Activated naive CD4-positive, alpha-beta T cell treated with anti-CD3 and anti-CD28 coated beads for 36 hours (primary cell): Measurements from ENCODE around the gene EXOC6. TPM values are rescaled to one million over a fixed set of nuclear protein-coding genes. Genes with fewer than 3 reads are reported as not detected.

ENCODE experiments used
- CTCF ChIA-PET: fragments of 350-600 bp; sonication (Branson Sonifier 250); formaldehyde crosslinking; loops from one replicate; lab custom pipeline; 2021; ENCODE audit warnings: antibody characterized with exemption; lab: Charles Lee
- DNase-seq: peaks from one replicate; pipeline ENCODE4 v3.0.0-alpha.2; 2020
- H3K27ac Mint-ChIP-seq: one replicate; pipeline ENCODE4 v1.8.0; 2021; ENCODE audit warnings: mild to moderate bottlenecking, mixed read lengths
- H3K27me3 Mint-ChIP-seq: one replicate; pipeline ENCODE4 v1.8.0; 2021; ENCODE audit warnings: low read depth, mixed read lengths
- H3K36me3 Mint-ChIP-seq: one replicate; pipeline ENCODE4 v1.8.0; 2021; ENCODE audit warnings: low read depth, mixed read lengths
- H3K4me1 Mint-ChIP-seq: one replicate; pipeline ENCODE4 v1.8.0; 2021; ENCODE audit warnings: low read depth, mixed read lengths
- H3K4me3 Mint-ChIP-seq: one replicate; pipeline ENCODE4 v1.8.0; 2021; ENCODE audit warnings: mild to moderate bottlenecking, moderate library complexity, mixed read lengths
- H3K9me3 Mint-ChIP-seq: one replicate; pipeline ENCODE4 v1.8.0; 2021; ENCODE audit warnings: mixed read lengths
- intact Hi-C: fragments of 100-400 bp; cut with micrococcal nuclease; formaldehyde crosslinking; loops from one replicate; pipeline ENCODE4 v1.15.1; 2023
- total RNA-seq, 2 experiments: library from RNA; stranded (reverse); gene quantifications; one replicate each; pipeline ENCODE4 v1.2.3, GENCODE V29; 2021

Gene EXOC6
- total RNA-seq, 2 experiments from 2014 or later, result 7.6 to 9.3 TPM

DNA sequence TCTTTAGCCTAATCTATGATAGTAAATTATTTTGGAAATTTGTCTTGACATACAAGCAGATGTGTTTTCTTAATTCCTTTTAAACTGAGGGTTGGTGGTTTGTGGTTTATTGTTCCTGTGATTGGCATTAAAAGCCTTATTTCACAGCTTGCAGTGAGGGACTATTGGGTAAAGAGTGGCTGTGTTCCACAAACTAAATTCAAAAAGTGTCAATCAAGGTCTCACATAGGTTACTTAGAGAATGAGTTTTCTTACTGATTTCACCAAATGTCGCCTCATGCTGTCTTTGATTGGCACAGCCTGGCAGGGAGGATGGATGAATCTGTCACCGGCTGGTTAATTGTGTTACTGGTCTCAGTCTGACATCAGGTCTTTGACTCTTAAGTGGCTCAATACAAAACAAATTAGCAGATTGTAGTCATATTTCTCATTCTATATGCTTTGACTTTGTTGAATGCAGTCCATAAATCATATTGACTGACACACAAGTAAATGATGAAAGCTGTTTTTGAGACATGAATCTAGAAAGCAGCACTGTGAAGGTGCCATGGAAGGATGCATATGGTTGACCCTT, 145.5 kb downstream of the EXOC6 start:
- Mint-ChIP-seq H3K4me3 (no peak overlapping the region), H3K36me3 (no peaks in the 10 kb centered on the region), H3K27me3 (no peaks in the 10 kb centered on the region), H3K27ac (no peak overlapping the region), H3K4me1 (peaks cover 35% of the 10 kb centered on the region), H3K9me3 (no peaks in the 10 kb centered on the region)
- CTCF ChIA-PET, result no interaction called here
- intact Hi-C loops, result loop anchor here (5.0 to 10.0 kb wide), 2 partner anchors 501 to 899 kb away; partner anchors contain the start of genes CEP55 and SLC35G1
- DNase-seq, result peak; percentile 25

GRCh38 chr10:92995509-92995908, 147.2 kb downstream of the EXOC6 start:
- Mint-ChIP-seq H3K4me1 (peaks cover 25% of the 10 kb centered on the region), H3K4me3 (no peak overlapping the region), H3K9me3 (no peaks in the 10 kb centered on the region), H3K27ac (no peak overlapping the region), H3K36me3 (no peaks in the 10 kb centered on the region), H3K27me3 (no peaks in the 10 kb centered on the region)
- CTCF ChIA-PET, result interaction anchor here (1.0 to 1.5 kb wide), 2 partner anchors 9 to 11 kb away, joined by 4 read pairs; no protein-coding TSS in a partner anchor
- DNase-seq, result no peak
- intact Hi-C loops, result loop anchor here (10.0 kb wide), 1 partner anchor 499 kb away; the partner anchor contains the start of gene CEP55

DNA sequence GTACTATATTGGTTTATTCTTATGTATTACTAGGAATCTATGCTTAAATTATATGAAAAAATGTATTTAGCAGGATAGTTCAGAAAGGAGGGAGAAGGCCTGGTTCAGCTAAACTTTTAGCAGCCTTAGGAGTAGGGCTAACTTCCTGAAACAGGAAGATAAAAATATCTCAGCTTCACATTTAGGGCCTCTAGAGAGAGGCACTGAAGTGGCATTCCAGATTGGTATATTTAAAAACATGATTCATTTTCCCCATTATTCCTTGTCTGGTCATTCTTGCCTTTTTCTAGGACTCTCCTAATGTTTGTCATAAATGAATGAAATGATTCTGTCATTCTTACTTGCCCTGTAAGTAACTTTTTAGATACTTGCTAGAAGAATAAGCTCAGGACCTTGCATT, 149.3 kb downstream of the EXOC6 start:
- Mint-ChIP-seq H3K9me3 (no peaks in the 10 kb centered on the region), H3K4me3 (no peak overlapping the region), H3K27ac (no peak overlapping the region), H3K27me3 (no peaks in the 10 kb centered on the region), H3K4me1 (peaks cover 11% of the 10 kb centered on the region), H3K36me3 (no peaks in the 10 kb centered on the region)
- CTCF ChIA-PET, result no interaction called here
- intact Hi-C loops, result loop anchor here (10.0 kb wide), 1 partner anchor 497 kb away; the partner anchor contains the start of gene CEP55
- DNase-seq, result no peak

GRCh38 chr10:92999191-92999590, 150.9 kb downstream of the EXOC6 start:
- CTCF ChIA-PET, result no interaction called here
- Mint-ChIP-seq H3K27me3 (no peaks in the 10 kb centered on the region), H3K9me3 (no peaks in the 10 kb centered on the region), H3K27ac (no peak overlapping the region), H3K4me3 (no peak overlapping the region), H3K4me1 (peaks cover under 1% of the 10 kb centered on the region), H3K36me3 (no peaks in the 10 kb centered on the region)
- DNase-seq, result no peak
- intact Hi-C loops, result loop anchor here (10.0 kb wide), 1 partner anchor 496 kb away; the partner anchor contains the start of gene CEP55

DNA sequence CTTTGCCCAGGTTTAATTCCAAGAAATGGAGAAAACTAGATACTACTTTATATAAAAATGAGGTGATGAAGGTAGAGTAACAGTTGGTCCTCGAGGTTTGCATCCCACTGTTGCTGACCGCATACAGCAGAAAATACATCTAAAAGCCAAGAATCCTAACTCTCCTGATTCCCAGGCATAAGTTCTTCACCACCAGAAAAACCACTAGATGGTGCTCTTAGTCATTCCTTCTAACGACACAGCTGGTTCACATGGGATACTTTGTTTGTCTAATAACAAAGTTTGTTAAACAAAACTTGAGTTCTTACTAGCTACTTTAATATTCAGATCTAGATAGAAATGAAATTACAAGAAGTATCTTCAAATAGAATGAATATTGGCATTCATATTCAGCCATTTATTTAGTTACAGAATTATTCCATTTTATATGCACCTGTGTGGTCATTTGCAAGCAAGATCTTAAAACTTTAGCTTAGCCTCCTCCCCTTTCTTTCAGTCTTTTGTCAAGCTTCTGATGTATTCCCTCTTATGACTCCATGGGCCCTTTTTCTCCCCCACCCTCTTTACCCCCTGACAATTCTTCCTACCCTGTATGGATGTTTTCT, 158.2 kb downstream of the EXOC6 start:
- intact Hi-C loops, result loop anchor here (1.0 to 2.0 kb wide), 2 partner anchors 56 to 346 kb away; no protein-coding TSS in a partner anchor
- H3K27me3 Mint-ChIP-seq, result no peaks in the 10 kb centered on the region

DNA sequence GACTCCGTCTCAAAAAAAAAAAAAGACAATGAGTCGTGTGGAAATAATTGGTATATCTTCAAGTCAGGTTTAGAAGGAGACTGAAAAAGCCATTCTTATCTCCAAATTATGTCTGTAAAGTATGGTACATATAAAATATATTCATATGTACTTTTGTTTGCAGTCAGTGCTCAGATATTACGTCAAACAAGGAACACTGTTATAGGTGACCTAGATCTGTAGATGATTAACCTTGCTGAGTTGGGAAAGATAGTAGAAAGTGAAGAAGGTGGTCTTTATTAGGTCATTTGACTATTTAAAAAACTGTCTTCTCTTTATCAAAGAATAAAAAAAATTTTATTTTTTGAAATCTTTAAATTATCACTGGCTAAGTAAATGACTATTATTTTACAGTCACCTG, 167.4 kb downstream of the EXOC6 start:
- DNase-seq, result no peak
- Mint-ChIP-seq H3K4me3 (no peak overlapping the region), H3K36me3 (peaks cover 5% of the 10 kb centered on the region), H3K27me3 (no peaks in the 10 kb centered on the region), H3K27ac (no peak overlapping the region), H3K9me3 (no peaks in the 10 kb centered on the region), H3K4me1 (no peaks in the 10 kb centered on the region)
- CTCF ChIA-PET, result interaction anchor here (1.1 kb wide), 1 partner anchor 48 kb away, joined by 5 read pairs; no protein-coding TSS in a partner anchor
- intact Hi-C loops, result no loop called here

More for the DNA sequence above, 158.2 kb downstream of the EXOC6 start:
- Mint-ChIP-seq H3K9me3 (no peaks in the 10 kb centered on the region), H3K36me3 (peaks cover 1% of the 10 kb centered on the region), H3K4me1 (no peaks in the 10 kb centered on the region), H3K27ac (no peak overlapping the region), H3K4me3 (no peak overlapping the region)
- CTCF ChIA-PET, result interaction anchor here (0.7 to 1.7 kb wide), 5 partner anchors 11 to 346 kb away, joined by 4 to 7 read pairs (median 6); no protein-coding TSS in a partner anchor
- no peak for DNase-seq

- no peak for DNase-seq
- no peaks in the 10 kb centered on the region for H3K4me1 Mint-ChIP-seq
- H3K36me3 Mint-ChIP-seq, result peaks cover 9% of the 10 kb centered on the region
- no peaks in the 10 kb centered on the region for H3K27me3 Mint-ChIP-seq
- intact Hi-C loops, result no loop called here
- H3K4me3 Mint-ChIP-seq, result no peak overlapping the region
- no peaks in the 10 kb centered on the region for H3K9me3 Mint-ChIP-seq
- H3K27ac Mint-ChIP-seq, result no peak overlapping the region
- CTCF ChIA-PET, result no interaction called here
These were observed 174.8 kb downstream of the EXOC6 start for GRCh38 chr10:93023013-93023650.

DNA sequence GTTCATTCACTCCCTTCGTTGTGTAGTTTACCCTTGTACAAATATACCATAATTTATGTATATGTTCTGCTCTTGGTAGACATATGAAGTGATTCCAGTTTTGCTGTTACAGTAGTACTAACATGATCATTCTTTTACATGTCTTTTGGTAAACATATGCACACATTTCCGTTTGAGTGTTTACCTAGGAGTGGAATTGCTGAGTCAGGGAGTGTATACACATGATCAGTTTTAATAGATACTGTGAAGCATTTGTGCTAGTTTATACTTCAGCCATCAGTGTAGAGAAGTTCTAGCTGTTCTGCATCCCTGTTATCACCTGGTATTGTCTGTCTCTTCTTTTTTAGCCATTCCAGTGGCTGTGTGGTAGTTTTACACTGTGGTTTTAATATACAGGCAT, 177.8 kb downstream of the EXOC6 start:
- H3K27me3 Mint-ChIP-seq, result no peaks in the 10 kb centered on the region
- H3K4me1 Mint-ChIP-seq, result no peaks in the 10 kb centered on the region
- no peak overlapping the region for H3K27ac Mint-ChIP-seq
- H3K9me3 Mint-ChIP-seq, result no peaks in the 10 kb centered on the region
- H3K4me3 Mint-ChIP-seq, result no peak overlapping the region
- intact Hi-C loops, result no loop called here
- CTCF ChIA-PET, result no interaction called here
- peaks cover 7% of the 10 kb centered on the region for H3K36me3 Mint-ChIP-seq
- no peak for DNase-seq

DNA sequence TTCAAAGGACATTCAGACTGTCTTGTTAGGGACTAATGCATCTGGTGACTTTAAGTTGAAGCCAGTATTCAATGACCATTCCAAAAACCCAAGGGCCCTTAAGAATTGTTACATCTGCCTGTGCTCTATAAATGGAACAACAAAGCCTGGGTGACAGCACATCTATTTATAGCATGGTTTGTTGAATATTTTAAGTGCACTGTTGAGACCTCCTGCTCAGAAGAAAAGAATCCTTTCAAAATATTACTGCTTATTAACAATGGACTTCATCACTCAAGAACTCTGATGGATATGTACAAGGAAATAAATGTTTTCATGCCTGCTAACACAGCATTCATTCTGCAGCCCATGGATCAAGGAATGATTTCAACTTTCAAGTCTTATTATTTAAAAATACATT, 179.2 kb downstream of the EXOC6 start:
- Mint-ChIP-seq H3K27me3 (no peaks in the 10 kb centered on the region), H3K4me3 (no peak overlapping the region), H3K9me3 (no peaks in the 10 kb centered on the region), H3K36me3 (peaks cover 7% of the 10 kb centered on the region), H3K27ac (no peak overlapping the region), H3K4me1 (no peaks in the 10 kb centered on the region)
- intact Hi-C loops, result no loop called here
- no peak for DNase-seq
- CTCF ChIA-PET, result no interaction called here

- H3K27me3 Mint-ChIP-seq, result no peaks in the 10 kb centered on the region
- CTCF ChIA-PET, result no interaction called here
- intact Hi-C loops, result no loop called here
These were observed 180.6 kb downstream of the EXOC6 start for GRCh38 chr10:93028883-93029282.

DNA sequence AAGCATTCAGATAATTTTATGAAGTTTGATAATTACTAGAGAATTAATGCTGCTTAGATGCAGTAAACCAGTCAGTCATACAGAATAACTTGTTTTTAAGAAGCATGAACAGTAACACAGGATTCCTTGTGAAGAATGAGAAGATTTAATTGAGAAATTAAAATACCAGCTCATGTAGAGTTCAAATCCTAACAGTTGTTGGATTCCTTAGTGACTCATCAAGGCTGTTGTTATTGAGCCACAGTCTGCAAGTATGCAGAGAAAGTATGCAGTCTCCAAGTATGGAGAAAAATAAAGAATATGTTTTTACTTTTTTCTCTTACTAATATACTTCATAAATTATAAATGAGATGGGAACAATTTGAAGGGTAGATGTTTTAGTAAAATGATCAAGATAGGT, 182.1 kb downstream of the EXOC6 start:
- Mint-ChIP-seq H3K4me1 (no peaks in the 10 kb centered on the region), H3K27ac (no peak overlapping the region), H3K9me3 (no peaks in the 10 kb centered on the region), H3K4me3 (no peak overlapping the region), H3K36me3 (peaks cover 5% of the 10 kb centered on the region), H3K27me3 (no peaks in the 10 kb centered on the region)
- CTCF ChIA-PET, result interaction anchor here (1.0 kb wide), 1 partner anchor 24 kb away, joined by 6 read pairs; no protein-coding TSS in a partner anchor
- intact Hi-C loops, result no loop called here
- DNase-seq, result no peak

More at GRCh38 chr10:93028883-93029282, 180.6 kb downstream of the EXOC6 start:
- Mint-ChIP-seq H3K4me3 (no peak overlapping the region), H3K4me1 (no peaks in the 10 kb centered on the region), H3K27ac (no peak overlapping the region), H3K36me3 (peaks cover 6% of the 10 kb centered on the region), H3K9me3 (no peaks in the 10 kb centered on the region)
- DNase-seq, result no peak

- no peak for DNase-seq
- CTCF ChIA-PET, result interaction anchor here (0.5 kb wide), 1 partner anchor 147 kb away, joined by 3 read pairs; no protein-coding TSS in a partner anchor
- Mint-ChIP-seq H3K27ac (no peak overlapping the region), H3K36me3 (peaks cover 6% of the 10 kb centered on the region), H3K9me3 (no peaks in the 10 kb centered on the region), H3K27me3 (no peaks in the 10 kb centered on the region), H3K4me1 (no peaks in the 10 kb centered on the region), H3K4me3 (no peak overlapping the region)
- intact Hi-C loops, result no loop called here
These were observed 183.9 kb downstream of the EXOC6 start for GRCh38 chr10:93032105-93032808.
